HG02943 (cell line): ENCODE data around the gene CDK14.

Experiments
- ATAC-seq: cut with Tn5 transposase; IDR thresholded peaks from one replicate; pipeline ENCODE4 v1.9.1; 2021; ENCODE audit warnings: mild to moderate bottlenecking, low read depth, moderate library complexity; ENCODE audit not compliant: unreplicated experiment

Gene CDK14

DNA sequence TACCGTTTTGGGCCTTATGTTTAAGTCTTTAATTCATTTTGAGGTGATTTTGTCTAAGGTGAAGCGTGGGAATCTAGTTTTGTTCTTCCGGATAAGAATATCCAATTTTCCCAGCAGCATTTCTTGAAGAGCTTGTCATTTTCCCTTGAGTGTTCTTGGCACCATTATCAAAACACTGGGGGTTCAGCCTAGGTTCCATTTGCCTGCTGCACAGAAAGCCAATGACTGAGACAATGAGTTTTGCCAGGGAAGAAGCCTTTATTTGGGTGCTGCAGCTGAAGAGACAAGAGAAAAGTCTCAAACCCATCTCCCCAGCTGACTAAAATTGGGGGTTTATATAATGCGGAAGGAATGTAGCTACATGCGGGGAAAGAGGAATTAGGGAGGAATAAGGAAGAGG lies 380.9 kb downstream of the CDK14 start:
- no peak for ATAC-seq

DNA sequence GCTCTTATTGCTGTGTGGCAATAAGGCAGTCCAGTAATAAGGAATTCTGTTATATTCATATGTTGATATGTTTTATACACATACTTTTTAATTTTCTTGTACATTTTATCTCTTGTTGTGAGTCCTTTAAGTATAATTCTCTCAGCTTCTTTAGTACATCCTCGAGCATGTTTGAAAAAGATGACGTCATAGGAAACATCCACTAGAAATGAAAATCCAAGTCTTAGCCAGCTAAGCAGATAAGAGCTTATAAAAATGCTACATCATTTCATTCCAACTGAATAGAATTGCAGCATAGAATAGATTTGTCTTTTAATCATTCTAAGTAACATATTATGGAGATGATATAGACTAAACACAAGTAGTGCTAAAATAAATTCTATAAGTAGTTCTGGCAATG lies 384.4 kb downstream of the CDK14 start:
- ATAC-seq: no peak

- ATAC-seq: no peak
Observed at GRCh38 chr7:90982228-90982627, 386.1 kb downstream of the CDK14 start.

DNA sequence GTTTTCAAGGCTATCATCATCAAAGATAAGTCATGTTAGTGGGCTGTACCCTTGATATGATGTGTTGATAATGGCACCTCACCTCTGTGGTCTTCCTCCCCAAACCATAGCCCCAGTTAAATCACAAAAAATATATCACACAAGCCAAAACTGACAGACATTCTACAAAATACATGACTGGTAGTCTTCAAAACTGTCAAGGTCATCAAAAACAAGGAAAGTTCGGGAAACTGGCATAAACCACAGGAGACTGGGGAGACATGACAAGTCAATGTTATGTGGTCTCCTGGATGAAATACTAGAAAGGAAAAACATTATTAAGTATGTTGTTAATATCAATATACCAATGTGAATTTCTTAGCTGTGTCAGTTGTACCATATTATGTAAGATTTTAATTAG lies 388.6 kb downstream of the CDK14 start:
- ATAC-seq: no peak

GRCh38 chr7:90988516-90988915 lies 392.4 kb downstream of the CDK14 start:
- no peak for ATAC-seq

- ATAC-seq: no peak
Observed at GRCh38 chr7:90988996-90989765, 393.1 kb downstream of the CDK14 start.

- ATAC-seq: no peak
Observed at GRCh38 chr7:90994121-90994520, 398.0 kb downstream of the CDK14 start.

DNA sequence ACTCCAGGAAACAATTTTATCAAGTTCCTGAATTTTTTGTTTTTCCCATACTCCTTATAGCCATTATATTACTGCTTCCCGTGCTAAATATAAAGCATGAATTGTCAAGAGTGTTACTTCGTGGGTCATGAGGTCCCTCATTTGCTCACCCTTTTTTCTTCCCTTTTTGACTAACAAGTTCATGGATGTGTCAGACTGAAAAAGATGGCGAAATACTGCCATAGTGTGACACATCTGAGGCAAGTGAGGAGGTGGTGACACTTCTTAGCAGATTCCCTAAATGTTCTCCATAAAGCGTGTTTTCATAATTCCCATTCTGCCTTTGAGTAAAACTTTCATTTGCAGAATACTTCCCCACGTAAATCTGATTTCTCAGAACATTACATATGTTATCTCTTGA lies 398.5 kb downstream of the CDK14 start:
- no peak for ATAC-seq

DNA sequence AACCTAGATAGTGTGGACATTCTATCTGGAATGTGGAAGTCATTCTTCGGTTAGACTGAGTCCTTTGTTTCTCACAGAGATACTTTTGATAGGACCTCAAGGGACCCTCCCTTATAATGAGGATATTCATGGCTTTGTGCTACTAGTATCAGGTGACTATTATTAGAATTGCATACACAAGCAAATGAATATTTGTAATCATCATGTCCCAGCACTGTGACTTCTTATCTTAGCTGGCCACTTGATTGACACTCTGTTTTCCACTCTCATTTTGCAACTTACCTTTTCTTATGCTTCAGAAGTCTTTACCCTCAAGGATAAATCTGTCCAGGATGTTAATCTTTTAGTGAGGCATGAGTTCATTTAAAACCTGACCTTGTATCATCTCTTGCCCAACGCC lies 399.9 kb downstream of the CDK14 start:
- no peak for ATAC-seq

DNA sequence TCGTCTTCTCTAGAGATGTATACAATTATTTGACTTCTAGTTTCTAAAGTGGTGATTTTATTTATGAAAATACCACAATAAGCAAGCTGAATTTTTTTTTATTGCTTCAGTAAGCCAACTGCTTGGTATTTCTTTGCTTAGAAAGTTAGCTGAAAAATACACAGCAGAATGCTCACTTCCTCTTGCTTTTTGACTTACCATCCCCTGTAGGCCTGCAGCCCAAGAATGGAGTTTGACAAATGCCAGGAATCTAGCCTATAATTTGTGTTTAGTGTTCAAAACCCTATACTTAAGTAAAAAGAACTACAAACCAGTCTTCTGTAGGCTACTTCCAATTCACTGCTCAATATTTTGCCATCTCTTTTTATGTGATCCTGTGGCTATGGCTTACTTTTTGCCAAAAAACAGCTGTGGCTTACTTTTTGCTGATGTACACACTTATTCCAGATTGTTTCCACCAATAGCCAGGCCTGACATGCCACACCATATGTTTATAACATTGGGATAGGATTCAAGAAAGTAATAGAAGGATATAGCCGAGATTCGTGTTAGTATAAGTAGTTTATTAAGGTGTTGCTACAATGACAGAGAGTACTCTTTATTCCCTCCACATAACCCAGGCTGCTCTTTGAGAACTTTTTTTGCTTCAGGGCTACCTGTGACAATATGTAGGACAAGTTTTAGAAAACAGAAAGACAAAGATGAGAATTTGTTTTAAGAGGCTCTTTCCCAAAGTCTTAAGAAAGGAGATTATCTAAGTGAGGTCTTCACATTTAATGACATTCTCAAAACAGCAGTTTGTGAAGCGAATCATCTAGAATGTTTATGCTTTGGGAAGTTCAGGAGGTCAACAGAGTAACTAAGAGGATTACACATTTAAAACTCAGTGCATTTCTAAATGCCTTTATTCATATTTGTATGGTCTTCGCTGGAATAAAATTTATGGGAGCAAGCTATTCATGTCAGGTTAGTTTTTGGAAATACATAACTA lies 404.2 kb downstream of the CDK14 start:
- ATAC-seq: no peak

- no peak for ATAC-seq
Observed at GRCh38 chr7:91005024-91005423, 408.9 kb downstream of the CDK14 start.

- ATAC-seq: no peak
Observed at GRCh38 chr7:91005841-91006240, 409.7 kb downstream of the CDK14 start.

GRCh38 chr7:91007371-91007770 lies 411.2 kb downstream of the CDK14 start:
- no peak for ATAC-seq

DNA sequence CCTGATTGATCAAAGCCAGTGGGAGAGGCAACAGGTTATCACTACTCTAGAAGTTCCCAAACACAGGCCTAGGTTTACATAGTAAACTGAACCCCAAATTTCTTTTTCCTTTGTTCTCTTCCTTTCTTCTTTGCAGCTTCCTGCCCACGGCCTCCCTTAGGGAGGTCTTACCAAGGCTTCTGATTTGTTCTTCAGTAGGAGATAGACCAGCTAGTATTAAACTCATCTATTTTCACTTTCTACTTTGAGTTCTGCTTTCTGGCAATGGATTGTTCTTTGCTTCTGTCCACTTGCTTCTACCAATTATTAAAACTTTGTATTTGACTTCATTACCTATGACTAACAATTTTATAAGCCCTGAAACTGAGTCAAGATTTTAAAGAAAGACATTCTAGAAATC lies 417.0 kb downstream of the CDK14 start:
- ATAC-seq: no peak

GRCh38 chr7:91019686-91020385 lies 423.7 kb downstream of the CDK14 start:
- no peak for ATAC-seq

DNA sequence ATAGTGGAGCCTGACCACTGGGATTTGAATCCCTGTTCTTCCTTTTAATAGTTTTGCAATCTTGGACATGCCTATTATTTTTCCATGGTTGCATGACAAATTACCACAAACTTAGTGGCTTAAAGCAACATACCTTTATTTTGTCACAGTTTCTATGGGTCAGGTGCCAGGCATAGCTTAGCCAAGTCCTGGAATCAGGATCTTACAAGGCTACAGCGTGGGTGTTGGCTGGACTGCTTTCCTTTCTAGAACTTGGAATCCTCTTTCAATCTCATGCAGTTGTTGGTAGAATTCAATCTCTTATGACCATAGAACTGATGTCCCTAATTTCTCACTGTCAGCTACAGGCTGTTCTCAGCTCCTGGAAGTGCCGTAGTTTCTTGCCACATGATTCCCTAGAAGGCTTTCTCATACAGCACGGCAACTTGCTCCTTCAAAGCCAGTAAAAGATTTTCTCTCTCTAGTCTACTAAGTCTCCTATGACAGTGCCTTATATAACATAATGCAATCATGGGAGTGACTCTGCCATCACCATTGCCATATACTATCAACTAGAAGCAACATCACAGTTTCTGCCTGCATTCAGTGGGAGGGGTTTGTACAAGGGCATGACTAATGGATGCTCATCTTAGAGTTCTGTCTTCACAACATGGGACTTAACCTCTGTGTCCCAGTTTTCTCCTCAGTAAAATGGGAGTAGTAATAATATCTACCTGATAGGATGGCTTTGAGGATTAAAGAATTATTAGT lies 424.7 kb downstream of the CDK14 start:
- ATAC-seq: no peak

- ATAC-seq: no peak
Observed at GRCh38 chr7:91021956-91022355, 425.8 kb downstream of the CDK14 start.

DNA sequence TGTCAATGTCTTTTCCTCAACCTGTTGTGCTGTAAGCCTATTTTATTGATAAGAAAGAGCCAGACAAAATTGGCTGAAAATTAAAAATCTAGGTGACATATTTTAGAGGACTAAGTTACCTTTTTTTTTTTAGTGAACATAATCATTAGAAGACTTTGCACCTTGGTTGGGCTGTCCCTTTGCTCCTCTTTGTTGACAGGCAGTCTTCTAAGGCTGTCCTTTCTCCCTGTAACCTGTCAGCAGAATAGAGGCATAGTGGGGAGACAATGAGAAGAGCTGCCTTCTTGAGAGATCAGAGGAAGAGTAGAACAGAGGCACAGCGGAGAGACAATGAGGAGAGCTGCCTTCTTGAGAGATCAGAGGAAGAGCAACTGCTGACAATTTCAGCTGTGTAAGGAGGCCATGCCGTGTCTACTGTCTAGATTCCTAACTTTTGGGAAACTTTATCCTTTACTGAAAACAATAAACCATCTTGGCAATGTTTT lies 429.8 kb downstream of the CDK14 start:
- no peak for ATAC-seq

GRCh38 chr7:91029688-91030087 lies 433.6 kb downstream of the CDK14 start:
- ATAC-seq: no peak
